ENCODE measurements around the gene VTI1A.

The VTI1A gene

GRCh38 chr10:112826018-112826697 is 379.1 kb downstream of the VTI1A start:
- H3K4me3 ChIP-seq (ENCODE audit: low read length) = no peak overlapping the region
- peaks cover 16% of the 10 kb centered on the region for H3K4me1 ChIP-seq (ENCODE audit: insufficient read depth, low read length)
- no peak overlapping the region for H3K27ac ChIP-seq (ENCODE audit: low read depth, low read length)
- H3K9me3 ChIP-seq (ENCODE audit: insufficient read depth, low read depth, low read length) = no peaks in the 10 kb centered on the region
- no peaks in the 10 kb centered on the region for H3K27me3 ChIP-seq (ENCODE audit: insufficient read depth, low read length)
- WGBS = 82% methylated on average over 7 of the region's 7 CpGs
- H3K9ac ChIP-seq (ENCODE audit: low read depth, low read length) = no peak overlapping the region
- no peaks in the 10 kb centered on the region for H3K36me3 ChIP-seq (ENCODE audit: insufficient read depth, low read length)

- no peak overlapping the region for H3K9ac ChIP-seq (ENCODE audit: low read depth, low read length)
- no peaks in the 10 kb centered on the region for H3K36me3 ChIP-seq (ENCODE audit: insufficient read depth, low read length)
- no peaks in the 10 kb centered on the region for H3K9me3 ChIP-seq (ENCODE audit: insufficient read depth, low read depth, low read length)
- no peak overlapping the region for H3K27ac ChIP-seq (ENCODE audit: low read depth, low read length)
- H3K4me1 ChIP-seq (ENCODE audit: insufficient read depth, low read length) = peaks cover 25% of the 10 kb centered on the region
- H3K27me3 ChIP-seq (ENCODE audit: insufficient read depth, low read length) = no peaks in the 10 kb centered on the region
- H3K4me3 ChIP-seq (ENCODE audit: low read length) = no peak overlapping the region
- WGBS = 95% methylated on average over 14 of the region's 14 CpGs
These were observed 380.1 kb downstream of the VTI1A start for GRCh38 chr10:112827086-112827485.

DNA sequence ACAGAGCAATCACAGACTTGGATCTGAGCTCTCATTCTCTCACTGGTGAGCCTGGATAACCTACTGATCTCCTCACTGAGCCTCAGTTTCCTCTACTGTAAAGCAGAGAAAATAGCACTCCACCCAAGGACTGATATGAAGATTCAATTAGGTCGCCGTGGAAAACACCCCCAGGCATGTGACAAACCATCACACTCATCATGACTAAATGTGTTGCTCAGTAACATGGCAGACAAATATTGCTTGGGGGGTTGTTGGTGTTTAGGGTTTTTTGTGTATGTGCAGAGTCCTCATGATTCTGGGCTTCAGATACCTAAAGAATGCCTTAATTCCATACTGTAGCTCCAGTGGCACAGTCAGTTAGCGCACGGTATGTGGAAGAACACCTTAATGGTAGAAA is 380.9 kb downstream of the VTI1A start:
- H3K9me3 ChIP-seq (ENCODE audit: insufficient read depth, low read depth, low read length) = no peaks in the 10 kb centered on the region
- H3K27me3 ChIP-seq (ENCODE audit: insufficient read depth, low read length) = no peaks in the 10 kb centered on the region
- no peak overlapping the region for H3K9ac ChIP-seq (ENCODE audit: low read depth, low read length)
- H3K4me1 ChIP-seq (ENCODE audit: insufficient read depth, low read length) = peaks cover 32% of the 10 kb centered on the region
- H3K36me3 ChIP-seq (ENCODE audit: insufficient read depth, low read length) = no peaks in the 10 kb centered on the region
- 82% methylated on average over 2 of the region's 4 CpGs for WGBS
- no peak overlapping the region for H3K27ac ChIP-seq (ENCODE audit: low read depth, low read length)
- H3K4me3 ChIP-seq (ENCODE audit: low read length) = no peak overlapping the region

DNA sequence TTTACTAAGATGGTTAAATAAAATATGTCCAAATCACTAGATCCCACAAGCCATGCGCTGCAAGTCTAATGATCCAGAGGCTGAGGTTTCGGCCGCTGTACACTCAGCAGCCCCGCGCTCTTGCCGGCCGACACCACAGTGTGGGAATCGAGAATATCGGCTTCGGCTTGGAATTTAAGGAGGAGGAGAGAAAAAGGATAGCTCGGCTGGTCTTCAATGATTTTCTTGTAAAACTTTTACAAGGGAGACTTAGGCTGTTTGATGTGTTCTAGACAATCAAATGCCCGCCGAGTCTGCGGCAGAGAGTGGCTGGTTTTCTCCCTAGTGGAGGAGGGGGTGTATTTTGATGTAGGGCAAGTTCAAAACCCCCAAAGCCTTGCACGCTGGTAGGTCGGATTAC is 384.8 kb downstream of the VTI1A start:
- H3K4me1 ChIP-seq (ENCODE audit: insufficient read depth, low read length) = peaks cover 48% of the 10 kb centered on the region
- no peaks in the 10 kb centered on the region for H3K36me3 ChIP-seq (ENCODE audit: insufficient read depth, low read length)
- H3K27me3 ChIP-seq (ENCODE audit: insufficient read depth, low read length) = peaks cover 2% of the 10 kb centered on the region; the same call in 1 of the 2 replicates
- 48% methylated on average over 16 of the region's 16 CpGs for WGBS
- H3K9me3 ChIP-seq (ENCODE audit: insufficient read depth, low read depth, low read length) = no peaks in the 10 kb centered on the region
- H3K9ac ChIP-seq (ENCODE audit: low read depth, low read length) = peak overlapping the region; percentile 2; the same call in 1 of the 2 replicates
- H3K27ac ChIP-seq (ENCODE audit: low read depth, low read length) = peak overlapping the region; percentile 81
- peak overlapping the region; percentile 35 for H3K4me3 ChIP-seq (ENCODE audit: low read length)

- Histone ChIP-seq H3K27ac (ENCODE audit: low read depth, low read length) (peak overlapping the region; percentile 81), H3K27me3 (ENCODE audit: insufficient read depth, low read length) (peaks cover 2% of the 10 kb centered on the region; the same call in 1 of the 2 replicates), H3K4me3 (ENCODE audit: low read length) (peak overlapping the region; percentile 35), H3K9me3 (ENCODE audit: insufficient read depth, low read depth, low read length) (no peaks in the 10 kb centered on the region), H3K4me1 (ENCODE audit: insufficient read depth, low read length) (peaks cover 48% of the 10 kb centered on the region), H3K36me3 (ENCODE audit: insufficient read depth, low read length) (no peaks in the 10 kb centered on the region), H3K9ac (ENCODE audit: low read depth, low read length) (peak overlapping the region; percentile 2; the same call in 1 of the 2 replicates)
- WGBS = 10% methylated on average over 7 of the region's 7 CpGs
These were observed 385.4 kb downstream of the VTI1A start for GRCh38 chr10:112832361-112832878.

GRCh38 chr10:112832959-112833358 is 385.9 kb downstream of the VTI1A start:
- WGBS = 67% methylated on average over 2 of the region's 2 CpGs
- H3K27me3 ChIP-seq (ENCODE audit: insufficient read depth, low read length) = peaks cover 2% of the 10 kb centered on the region; the same call in 1 of the 2 replicates
- H3K9me3 ChIP-seq (ENCODE audit: insufficient read depth, low read depth, low read length) = no peaks in the 10 kb centered on the region
- H3K4me1 ChIP-seq (ENCODE audit: insufficient read depth, low read length) = peaks cover 48% of the 10 kb centered on the region
- H3K27ac ChIP-seq (ENCODE audit: low read depth, low read length) = no peak overlapping the region
- no peak overlapping the region for H3K4me3 ChIP-seq (ENCODE audit: low read length)
- no peak overlapping the region for H3K9ac ChIP-seq (ENCODE audit: low read depth, low read length)
- H3K36me3 ChIP-seq (ENCODE audit: insufficient read depth, low read length) = no peaks in the 10 kb centered on the region

- Histone ChIP-seq H3K36me3 (ENCODE audit: insufficient read depth, low read length) (no peaks in the 10 kb centered on the region), H3K27ac (ENCODE audit: low read depth, low read length) (no peak overlapping the region), H3K4me3 (ENCODE audit: low read length) (no peak overlapping the region), H3K27me3 (ENCODE audit: insufficient read depth, low read length) (peaks cover 2% of the 10 kb centered on the region; the same call in 1 of the 2 replicates), H3K9ac (ENCODE audit: low read depth, low read length) (no peak overlapping the region), H3K9me3 (ENCODE audit: insufficient read depth, low read depth, low read length) (no peaks in the 10 kb centered on the region), H3K4me1 (ENCODE audit: insufficient read depth, low read length) (peaks cover 51% of the 10 kb centered on the region)
- 92% methylated on average over 8 of the region's 8 CpGs for WGBS
These were observed 387.8 kb downstream of the VTI1A start for GRCh38 chr10:112834751-112835181.

GRCh38 chr10:112835217-112835715 is 388.3 kb downstream of the VTI1A start:
- no peak overlapping the region for H3K27ac ChIP-seq (ENCODE audit: low read depth, low read length)
- WGBS = 64% methylated on average over 11 of the region's 11 CpGs
- peaks cover 2% of the 10 kb centered on the region; the same call in 1 of the 2 replicates for H3K27me3 ChIP-seq (ENCODE audit: insufficient read depth, low read length)
- no peaks in the 10 kb centered on the region for H3K36me3 ChIP-seq (ENCODE audit: insufficient read depth, low read length)
- H3K9me3 ChIP-seq (ENCODE audit: insufficient read depth, low read depth, low read length) = no peaks in the 10 kb centered on the region
- H3K4me3 ChIP-seq (ENCODE audit: low read length) = no peak overlapping the region
- peaks cover 46% of the 10 kb centered on the region for H3K4me1 ChIP-seq (ENCODE audit: insufficient read depth, low read length)
- H3K9ac ChIP-seq (ENCODE audit: low read depth, low read length) = no peak overlapping the region

DNA sequence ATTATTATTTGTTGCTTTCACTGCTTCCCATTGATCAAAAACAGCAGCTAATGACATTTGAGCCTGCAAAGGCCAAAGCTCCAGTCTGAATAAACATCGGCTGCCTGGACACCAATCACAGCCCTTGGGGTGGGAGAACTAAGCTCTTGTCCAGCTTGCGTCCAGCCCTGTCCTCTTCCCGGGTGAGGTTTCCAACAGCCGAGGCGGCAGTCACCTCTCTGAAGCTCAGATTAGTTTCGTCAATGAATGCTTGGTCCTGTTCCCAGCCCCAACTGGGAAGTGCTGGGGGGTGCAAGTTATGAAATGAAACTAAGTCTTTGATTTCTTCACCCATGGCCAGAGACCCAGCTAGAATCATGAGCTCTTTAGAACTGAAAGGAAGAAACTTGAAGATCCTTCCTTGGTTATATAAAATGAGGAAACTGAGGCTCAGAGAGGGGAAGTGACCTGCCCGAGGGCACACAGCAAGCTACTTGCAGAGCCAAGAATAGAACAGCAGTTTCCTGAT is 389.0 kb downstream of the VTI1A start:
- H3K36me3 ChIP-seq (ENCODE audit: insufficient read depth, low read length) = no peaks in the 10 kb centered on the region
- no peak overlapping the region for H3K27ac ChIP-seq (ENCODE audit: low read depth, low read length)
- H3K9ac ChIP-seq (ENCODE audit: low read depth, low read length) = no peak overlapping the region
- WGBS = 79% methylated on average over 7 of the region's 7 CpGs
- H3K9me3 ChIP-seq (ENCODE audit: insufficient read depth, low read depth, low read length) = no peaks in the 10 kb centered on the region
- H3K4me1 ChIP-seq (ENCODE audit: insufficient read depth, low read length) = peaks cover 42% of the 10 kb centered on the region
- H3K27me3 ChIP-seq (ENCODE audit: insufficient read depth, low read length) = peaks cover 2% of the 10 kb centered on the region; the same call in 1 of the 2 replicates
- H3K4me3 ChIP-seq (ENCODE audit: low read length) = no peak overlapping the region

GRCh38 chr10:112838784-112839481 is 391.9 kb downstream of the VTI1A start:
- WGBS = 41% methylated on average over 15 of the region's 15 CpGs

More at GRCh38 chr10:112838784-112839481, 391.9 kb downstream of the VTI1A start:
- Histone ChIP-seq H3K4me1 (ENCODE audit: insufficient read depth, low read length) (peaks cover 16% of the 10 kb centered on the region; the same call in 1 of the 2 replicates), H3K27ac (ENCODE audit: low read depth, low read length) (no peak overlapping the region), H3K9me3 (ENCODE audit: insufficient read depth, low read depth, low read length) (no peaks in the 10 kb centered on the region), H3K36me3 (ENCODE audit: insufficient read depth, low read length) (no peaks in the 10 kb centered on the region), H3K27me3 (ENCODE audit: insufficient read depth, low read length) (no peaks in the 10 kb centered on the region), H3K4me3 (ENCODE audit: low read length) (no peak overlapping the region), H3K9ac (ENCODE audit: low read depth, low read length) (no peak overlapping the region)
